ENCODE results near the gene GLUD1.

DNA sequence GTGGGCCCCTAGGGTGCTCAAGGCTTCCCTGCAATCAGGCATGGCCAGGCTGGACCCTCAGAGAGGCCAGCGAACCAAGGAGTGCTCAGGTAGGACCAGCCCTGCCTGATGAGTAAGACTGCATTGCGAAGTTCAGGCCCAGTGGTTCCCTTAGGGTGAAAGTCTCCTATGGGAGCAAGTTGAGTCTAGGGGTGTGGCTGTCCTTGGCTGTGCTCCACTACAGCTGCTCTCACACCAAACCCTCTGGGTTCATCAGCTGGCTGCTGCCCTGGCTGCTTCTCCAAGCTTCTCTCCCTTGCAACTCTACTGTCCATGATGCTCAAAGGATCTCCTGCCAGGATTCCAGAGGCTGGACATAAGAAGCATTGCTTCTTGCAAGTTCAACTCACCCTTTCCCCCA is 55.9 kb downstream of the GLUD1 start:
- TF ChIP-seq, protein P1, sequence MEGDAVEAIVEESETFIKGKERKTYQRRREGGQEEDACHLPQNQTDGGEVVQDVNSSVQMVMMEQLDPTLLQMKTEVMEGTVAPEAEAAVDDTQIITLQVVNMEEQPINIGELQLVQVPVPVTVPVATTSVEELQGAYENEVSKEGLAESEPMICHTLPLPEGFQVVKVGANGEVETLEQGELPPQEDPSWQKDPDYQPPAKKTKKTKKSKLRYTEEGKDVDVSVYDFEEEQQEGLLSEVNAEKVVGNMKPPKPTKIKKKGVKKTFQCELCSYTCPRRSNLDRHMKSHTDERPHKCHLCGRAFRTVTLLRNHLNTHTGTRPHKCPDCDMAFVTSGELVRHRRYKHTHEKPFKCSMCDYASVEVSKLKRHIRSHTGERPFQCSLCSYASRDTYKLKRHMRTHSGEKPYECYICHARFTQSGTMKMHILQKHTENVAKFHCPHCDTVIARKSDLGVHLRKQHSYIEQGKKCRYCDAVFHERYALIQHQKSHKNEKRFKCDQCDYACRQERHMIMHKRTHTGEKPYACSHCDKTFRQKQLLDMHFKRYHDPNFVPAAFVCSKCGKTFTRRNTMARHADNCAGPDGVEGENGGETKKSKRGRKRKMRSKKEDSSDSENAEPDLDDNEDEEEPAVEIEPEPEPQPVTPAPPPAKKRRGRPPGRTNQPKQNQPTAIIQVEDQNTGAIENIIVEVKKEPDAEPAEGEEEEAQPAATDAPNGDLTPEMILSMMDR (IDR thresholded peaks at IDR 0.05) = no peak
- TF ChIP-seq POLR2A (IDR thresholded peaks at IDR 0.05) = no peak

Data from thyroid gland (tissue), 4 donors.